D721Med (cell line): ENCODE measurements around the gene EIF4G1.

Source experiments
- DNase-seq: peaks from one replicate; pipeline ENCODE4 v3.0.0; 2011; ENCODE audit warnings: low spot score; ENCODE audit not compliant: insufficient read length
- FAIRE-seq: peaks from 2 replicates; lab custom pipeline; 2011; peaks lifted over from hg19 to GRCh38; lab: Jason Lieb, UNC
- TF ChIP-seq, protein P1 (sequence below): IDR thresholded peaks from 2 replicates; pipeline ENCODE4 v1.5.1; 2012; ENCODE audit warnings: mild to moderate bottlenecking, control low read depth; ENCODE audit not compliant: insufficient read depth; ENCODE audit errors: missing control alignments

The EIF4G1 gene

DNA sequence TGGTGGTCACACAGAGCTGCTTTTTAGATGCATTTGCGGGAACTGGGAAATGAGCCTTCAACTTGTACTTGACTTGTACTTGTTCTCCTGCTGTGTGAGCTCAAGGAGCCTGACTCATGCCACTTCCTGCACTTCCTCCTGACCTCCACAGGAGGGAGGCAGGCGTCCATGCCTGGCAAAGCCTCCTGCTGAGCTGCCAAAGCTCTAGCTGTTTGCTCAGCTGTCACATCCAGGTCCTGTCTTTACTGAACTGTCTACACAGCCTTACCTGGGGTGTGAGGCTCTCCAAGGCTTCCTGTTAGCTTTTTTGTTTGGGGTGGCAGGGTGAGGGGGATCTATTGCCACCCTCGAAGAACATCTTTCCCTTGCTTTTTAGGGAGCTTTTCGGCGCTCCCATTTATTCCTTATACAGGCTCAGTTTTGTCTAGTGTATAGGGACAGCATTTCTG, 57.2 kb downstream of the EIF4G1 start:
- no peak for FAIRE-seq

DNA sequence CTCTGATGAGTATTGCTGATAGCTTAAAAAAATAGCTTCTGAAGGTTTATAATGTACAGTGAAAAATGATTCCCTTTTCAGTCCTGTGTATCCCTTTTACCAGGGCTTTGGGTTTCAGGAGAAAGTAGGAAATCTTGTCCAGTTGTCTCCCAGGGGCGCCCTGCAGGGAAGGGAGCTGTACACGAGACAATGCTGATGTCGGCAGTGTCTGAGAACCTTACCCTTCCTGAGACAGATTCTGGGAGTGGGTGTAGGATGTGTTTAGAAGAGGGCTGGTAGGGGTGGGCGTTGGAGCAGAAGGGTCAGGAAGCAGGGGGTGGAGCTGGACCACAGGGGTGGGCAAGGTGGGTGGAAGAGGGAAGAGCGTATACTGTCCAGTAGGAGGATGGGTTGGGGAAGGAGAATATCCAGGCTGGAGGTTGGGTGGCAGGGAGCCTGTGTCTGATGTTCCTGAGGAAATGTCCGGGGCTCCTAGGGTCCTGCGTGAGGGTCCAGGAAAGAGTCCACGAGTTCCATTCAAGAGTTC, 58.0 kb downstream of the EIF4G1 start:
- DNase-seq (no peak), FAIRE-seq (no peak)
- TF ChIP-seq, protein P1, sequence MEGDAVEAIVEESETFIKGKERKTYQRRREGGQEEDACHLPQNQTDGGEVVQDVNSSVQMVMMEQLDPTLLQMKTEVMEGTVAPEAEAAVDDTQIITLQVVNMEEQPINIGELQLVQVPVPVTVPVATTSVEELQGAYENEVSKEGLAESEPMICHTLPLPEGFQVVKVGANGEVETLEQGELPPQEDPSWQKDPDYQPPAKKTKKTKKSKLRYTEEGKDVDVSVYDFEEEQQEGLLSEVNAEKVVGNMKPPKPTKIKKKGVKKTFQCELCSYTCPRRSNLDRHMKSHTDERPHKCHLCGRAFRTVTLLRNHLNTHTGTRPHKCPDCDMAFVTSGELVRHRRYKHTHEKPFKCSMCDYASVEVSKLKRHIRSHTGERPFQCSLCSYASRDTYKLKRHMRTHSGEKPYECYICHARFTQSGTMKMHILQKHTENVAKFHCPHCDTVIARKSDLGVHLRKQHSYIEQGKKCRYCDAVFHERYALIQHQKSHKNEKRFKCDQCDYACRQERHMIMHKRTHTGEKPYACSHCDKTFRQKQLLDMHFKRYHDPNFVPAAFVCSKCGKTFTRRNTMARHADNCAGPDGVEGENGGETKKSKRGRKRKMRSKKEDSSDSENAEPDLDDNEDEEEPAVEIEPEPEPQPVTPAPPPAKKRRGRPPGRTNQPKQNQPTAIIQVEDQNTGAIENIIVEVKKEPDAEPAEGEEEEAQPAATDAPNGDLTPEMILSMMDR: no peak

More for the DNA sequence above, 57.2 kb downstream of the EIF4G1 start:
- TF ChIP-seq, protein P1: peak; percentile 99
- DNase-seq: peak; percentile 83

DNA sequence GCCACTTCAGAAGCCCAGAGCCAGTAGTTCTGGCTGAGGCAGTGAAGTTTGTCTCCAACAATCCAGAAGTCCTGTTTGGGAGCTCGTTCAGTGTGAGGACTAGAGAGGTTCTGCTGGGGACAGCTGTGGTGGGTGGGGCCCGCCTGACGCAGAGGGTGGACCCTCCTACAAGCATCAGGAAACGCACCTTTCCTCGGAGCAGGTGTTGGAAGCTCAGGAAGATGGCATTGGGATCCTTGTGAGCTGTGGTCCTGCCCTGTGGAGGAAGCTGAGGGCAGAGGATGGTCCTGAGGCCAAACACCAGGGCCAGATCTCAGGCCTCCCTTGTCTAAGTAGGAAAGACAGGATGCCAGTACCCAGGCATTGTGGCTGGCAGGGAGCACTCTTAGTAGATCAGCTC, 58.5 kb downstream of the EIF4G1 start:
- TF ChIP-seq, protein P1: no peak
- DNase-seq: no peak
- no peak for FAIRE-seq

- DNase-seq (no peak), FAIRE-seq (no peak)
Measured at GRCh38 chr3:184373422-184373821, 59.0 kb downstream of the EIF4G1 start.

GRCh38 chr3:184375747-184376461, 61.5 kb downstream of the EIF4G1 start:
- TF ChIP-seq, protein P1: no peak
- FAIRE-seq (no peak), DNase-seq (no peak)

More at GRCh38 chr3:184373422-184373821, 59.0 kb downstream of the EIF4G1 start:
- TF ChIP-seq, protein P1: no peak

DNA sequence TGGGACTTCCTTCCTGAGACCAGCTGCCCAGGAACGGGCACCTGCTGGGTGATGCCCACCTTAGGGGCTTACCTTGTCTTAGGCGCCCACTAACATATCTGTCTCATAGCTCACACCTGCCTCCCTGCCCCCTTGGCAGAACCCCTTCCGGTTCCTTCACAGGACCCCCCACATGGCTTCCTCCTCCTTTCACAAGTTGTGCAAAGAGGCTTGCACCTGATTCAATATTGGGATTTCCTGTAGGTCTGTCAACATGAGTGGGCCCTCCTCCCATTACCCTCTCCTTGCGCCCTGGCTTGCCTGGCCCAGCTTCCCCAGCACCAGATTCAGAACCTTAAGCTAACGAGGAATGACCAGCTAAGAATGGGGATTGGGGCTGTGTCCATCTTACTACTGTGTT, 63.0 kb downstream of the EIF4G1 start:
- TF ChIP-seq, protein P1: no peak
- FAIRE-seq: no peak
- DNase-seq: no peak
